Keratinocyte (primary cell): Measurements from ENCODE around the gene LAMA4. TPM values are rescaled to one million over a fixed set of nuclear protein-coding genes. Genes with fewer than 3 reads are reported as not detected.

Experiments used
- DNase-seq: peaks from one replicate; pipeline ENCODE4 v3.0.0-alpha.2; 2011; ENCODE audit warnings: low read depth, missing footprints, low spot score
- FAIRE-seq: peaks from 2 replicates; lab custom pipeline; 2011; peaks lifted over from hg19 to GRCh38; lab: Jason Lieb, UNC
- H2AFZ ChIP-seq: 2 replicates; pipeline ENCODE4 v1.6.0; 2012; ENCODE audit warnings: low read length, control low read depth, inconsistent platforms; ENCODE audit not compliant: control insufficient read depth
- H3K27ac ChIP-seq: 2 replicates; pipeline ENCODE4 v1.5.1; 2011; ENCODE audit warnings: low read length; ENCODE audit not compliant: control insufficient read depth, insufficient read depth
- H3K27me3 ChIP-seq: 3 replicates; pipeline ENCODE4 v1.6.0; 2011; ENCODE audit warnings: low read length; ENCODE audit not compliant: control insufficient read depth, insufficient read depth; ENCODE audit errors: extremely low read depth
- H3K36me3 ChIP-seq, 2 experiments: 2 replicates in 1 of 2; 3 replicates in 1 of 2; pipeline ENCODE4 v1.5.1; 2011; ENCODE audit warnings: low read length in 2 of 2, mild to moderate bottlenecking in 1 of 2; ENCODE audit not compliant: control insufficient read depth in 2 of 2, insufficient read depth in 2 of 2; ENCODE audit errors: extremely low read depth in 1 of 2
- H3K4me1 ChIP-seq: 3 replicates; pipeline ENCODE4 v1.5.1; 2011; ENCODE audit warnings: low read length; ENCODE audit not compliant: control insufficient read depth, insufficient read depth; ENCODE audit errors: extremely low read depth
- H3K4me2 ChIP-seq: 3 replicates; pipeline ENCODE4 v1.6.0; 2011; ENCODE audit warnings: low read depth, low read length; ENCODE audit not compliant: control insufficient read depth, insufficient read depth; ENCODE audit errors: extremely low read depth
- H3K4me3 ChIP-seq, 3 experiments: fragments of 200-600 bp in 1 of 3; sonication (generic) in 1 of 3; 2 replicates in 2 of 3; 3 replicates in 1 of 3; pipeline ENCODE4 v1.5.1; 2011 to 2016; ENCODE audit warnings: low read length in 3 of 3, mild to moderate bottlenecking in 3 of 3, control low read depth in 2 of 3, inconsistent platforms in 1 of 3, low read depth in 1 of 3, mixed read lengths in 1 of 3, mixed run types in 1 of 3, moderate library complexity in 1 of 3; ENCODE audit not compliant: control insufficient read depth in 2 of 3, insufficient read depth in 2 of 3; ENCODE audit errors: extremely low read depth in 1 of 3
- H3K79me2 ChIP-seq: 2 replicates; pipeline ENCODE4 v1.6.0; 2012; ENCODE audit warnings: low read length; ENCODE audit not compliant: control insufficient read depth, insufficient read depth
- H3K9ac ChIP-seq: 3 replicates; pipeline ENCODE4 v1.6.0; 2011; ENCODE audit warnings: low read length; ENCODE audit not compliant: control insufficient read depth, insufficient read depth; ENCODE audit errors: extremely low read depth
- H3K9me1 ChIP-seq: 3 replicates; pipeline ENCODE4 v1.6.0; 2011; ENCODE audit warnings: low read length; ENCODE audit not compliant: control insufficient read depth, insufficient read depth; ENCODE audit errors: extremely low read depth
- H3K9me3 ChIP-seq: 2 replicates; pipeline ENCODE4 v1.5.1; 2012; ENCODE audit warnings: low read depth, low read length; ENCODE audit not compliant: control insufficient read depth
- H4K20me1 ChIP-seq: 3 replicates; pipeline ENCODE4 v1.6.0; 2011; ENCODE audit warnings: low read length; ENCODE audit not compliant: control insufficient read depth, insufficient read depth; ENCODE audit errors: extremely low read depth
- EZH2 ChIP-seq: IDR thresholded peaks from one replicate; pipeline ENCODE4 v1.6.1; 2012; ENCODE audit warnings: inconsistent platforms, mild to moderate bottlenecking, low read length, moderate library complexity
- dilution Hi-C: fragments of 300-500 bp; cut with MboI; formaldehyde crosslinking; loops from one replicate; pipeline ENCODE4 v1.7.0; 2020; ENCODE audit warnings: low sequenced_read_pairs; ENCODE audit not compliant: extremely low pct_ligation_motif_present
- polyA minus RNA-seq, 3 experiments: library from RNA; depleted of rRNA, polyadenylated mRNA; stranded (reverse); fragments of >200 nt; gene quantifications; 1 replicate in 1 of 3; 2 replicates in 1 of 3; 3 replicates in 1 of 3; pipeline ENCODE4 v1.2.3, GENCODE V29; 2011
- polyA plus RNA-seq, 5 experiments: library from polyadenylated mRNA; depleted of rRNA in 3 of 5; stranded (reverse) in 3 of 5; stranded (forward) in 1 of 5; unstranded in 1 of 5; fragments of >200 nt; gene quantifications; 1 replicate in 1 of 5; 2 replicates in 3 of 5; 3 replicates in 1 of 5; pipeline versions ENCODE4 v1.2.1 to v1.2.3, GENCODE V29; 2011 to 2012; ENCODE audit warnings: missing spikeins in 2 of 5, low read depth in 1 of 5, low replicate concordance in 1 of 5
- TF ChIP-seq, protein P1 (sequence below), 3 experiments: IDR thresholded peaks in 1 of 3; conservative IDR thresholded peaks in 1 of 3; optimal IDR thresholded peaks in 1 of 3; 2 replicates in 2 of 3; 3 replicates in 1 of 3; pipeline versions ENCODE3 to v1.5.1; 2011; ENCODE audit warnings: low read length in 3 of 3, mild to moderate bottlenecking in 3 of 3, moderate library complexity in 2 of 3, control low read depth in 1 of 3, inconsistent platforms in 1 of 3; ENCODE audit not compliant: insufficient read depth in 2 of 3; ENCODE audit errors: extremely low read depth in 1 of 3

The LAMA4 gene, protein sequence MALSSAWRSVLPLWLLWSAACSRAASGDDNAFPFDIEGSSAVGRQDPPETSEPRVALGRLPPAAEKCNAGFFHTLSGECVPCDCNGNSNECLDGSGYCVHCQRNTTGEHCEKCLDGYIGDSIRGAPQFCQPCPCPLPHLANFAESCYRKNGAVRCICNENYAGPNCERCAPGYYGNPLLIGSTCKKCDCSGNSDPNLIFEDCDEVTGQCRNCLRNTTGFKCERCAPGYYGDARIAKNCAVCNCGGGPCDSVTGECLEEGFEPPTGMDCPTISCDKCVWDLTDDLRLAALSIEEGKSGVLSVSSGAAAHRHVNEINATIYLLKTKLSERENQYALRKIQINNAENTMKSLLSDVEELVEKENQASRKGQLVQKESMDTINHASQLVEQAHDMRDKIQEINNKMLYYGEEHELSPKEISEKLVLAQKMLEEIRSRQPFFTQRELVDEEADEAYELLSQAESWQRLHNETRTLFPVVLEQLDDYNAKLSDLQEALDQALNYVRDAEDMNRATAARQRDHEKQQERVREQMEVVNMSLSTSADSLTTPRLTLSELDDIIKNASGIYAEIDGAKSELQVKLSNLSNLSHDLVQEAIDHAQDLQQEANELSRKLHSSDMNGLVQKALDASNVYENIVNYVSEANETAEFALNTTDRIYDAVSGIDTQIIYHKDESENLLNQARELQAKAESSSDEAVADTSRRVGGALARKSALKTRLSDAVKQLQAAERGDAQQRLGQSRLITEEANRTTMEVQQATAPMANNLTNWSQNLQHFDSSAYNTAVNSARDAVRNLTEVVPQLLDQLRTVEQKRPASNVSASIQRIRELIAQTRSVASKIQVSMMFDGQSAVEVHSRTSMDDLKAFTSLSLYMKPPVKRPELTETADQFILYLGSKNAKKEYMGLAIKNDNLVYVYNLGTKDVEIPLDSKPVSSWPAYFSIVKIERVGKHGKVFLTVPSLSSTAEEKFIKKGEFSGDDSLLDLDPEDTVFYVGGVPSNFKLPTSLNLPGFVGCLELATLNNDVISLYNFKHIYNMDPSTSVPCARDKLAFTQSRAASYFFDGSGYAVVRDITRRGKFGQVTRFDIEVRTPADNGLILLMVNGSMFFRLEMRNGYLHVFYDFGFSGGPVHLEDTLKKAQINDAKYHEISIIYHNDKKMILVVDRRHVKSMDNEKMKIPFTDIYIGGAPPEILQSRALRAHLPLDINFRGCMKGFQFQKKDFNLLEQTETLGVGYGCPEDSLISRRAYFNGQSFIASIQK (N-terminal part only)
- polyA plus RNA-seq: 0.10 to 0.39 TPM (median 0.12 TPM) in 3 replicates
- 0.47 TPM for polyA plus RNA-seq (2011; ENCODE audit: low read depth)
- polyA plus RNA-seq (2011; cell fraction: cytosol; rRNA removed): 0.04 and 0.14 TPM in 2 replicates
- polyA plus RNA-seq (2011; cell fraction: nucleus; rRNA removed): 0.22 and 0.52 TPM in 2 replicates
- 0.06 and 0.17 TPM in 2 replicates for polyA plus RNA-seq (2012; ENCODE audit: low replicate concordance)
- 0.06 to 0.36 TPM in 2 of 3 replicates, not detected in the other for polyA minus RNA-seq
- not detected for polyA minus RNA-seq (2011; cell fraction: cytosol; rRNA and poly(A)+ RNA removed)
- not detected in 2 replicates for polyA minus RNA-seq (2011; cell fraction: nucleus; rRNA and poly(A)+ RNA removed)

DNA sequence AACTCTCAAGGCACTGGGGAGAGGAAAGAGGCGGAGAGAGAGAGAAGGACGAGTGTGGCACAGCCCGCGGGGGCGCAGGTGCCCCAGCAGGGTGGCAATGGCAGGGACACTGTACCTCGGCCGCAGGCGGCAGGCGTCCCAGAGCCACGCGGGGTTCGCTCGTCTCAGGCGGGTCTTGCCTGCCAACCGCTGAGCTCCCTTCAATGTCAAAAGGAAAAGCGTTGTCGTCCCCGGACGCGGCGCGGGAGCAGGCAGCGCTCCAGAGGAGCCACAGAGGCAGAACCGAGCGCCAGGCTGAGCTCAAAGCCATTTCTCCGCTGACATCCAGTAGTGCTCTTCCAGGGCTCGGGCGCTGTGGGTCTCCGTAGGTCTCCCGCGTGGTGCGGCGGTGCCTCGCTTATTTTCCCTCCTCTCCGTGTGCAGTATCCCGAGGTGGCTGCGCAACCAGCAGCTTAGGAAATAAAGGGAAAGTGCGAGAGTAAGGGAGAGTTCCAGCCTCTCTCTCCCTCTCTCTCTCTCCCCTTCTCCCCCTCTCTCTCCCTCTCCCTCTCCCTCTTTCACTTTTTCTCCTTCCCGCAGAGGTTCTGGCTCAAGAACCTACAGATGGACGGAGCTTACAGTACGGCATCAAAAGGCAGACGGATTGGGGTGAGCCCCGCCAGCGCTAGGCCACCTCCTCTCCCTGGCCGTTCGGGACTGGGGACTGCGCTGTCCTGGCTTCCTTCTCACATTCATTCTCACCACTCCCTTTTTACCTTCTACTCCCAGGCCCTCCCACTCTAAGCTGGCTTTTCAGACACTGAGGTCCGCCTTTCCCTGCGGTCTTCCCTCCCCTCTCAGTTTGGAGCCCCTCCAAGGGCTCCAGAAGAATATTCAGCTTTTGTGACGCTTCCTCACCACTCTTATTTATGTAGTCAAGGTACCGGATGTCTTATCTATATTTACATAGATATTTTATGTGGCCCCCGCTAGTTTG, at the start of gene LAMA4:
Gene LAMA4, minus strand, starts transcription at position 727 of the 976 bp plus-strand sequence. Its CDS starts 417 bp downstream, at position 310.
- no peaks in the 10 kb centered on the region for H3K79me2 ChIP-seq
- no peak for FAIRE-seq

More for the DNA sequence above, at the start of gene LAMA4:
- peaks cover 10% of the 10 kb centered on the region for H3K27me3 ChIP-seq
- no peaks in the 10 kb centered on the region for H3K9me1 ChIP-seq
- H3K4me2 ChIP-seq: peak within 1 kb of the TSS; percentile 88
- H3K4me3 ChIP-seq: peak within 1 kb of the TSS; percentile 31 to 81 (median 67)
- H4K20me1 ChIP-seq: no peaks in the 10 kb centered on the region
- DNase-seq: no peak
- TF ChIP-seq, protein P1, sequence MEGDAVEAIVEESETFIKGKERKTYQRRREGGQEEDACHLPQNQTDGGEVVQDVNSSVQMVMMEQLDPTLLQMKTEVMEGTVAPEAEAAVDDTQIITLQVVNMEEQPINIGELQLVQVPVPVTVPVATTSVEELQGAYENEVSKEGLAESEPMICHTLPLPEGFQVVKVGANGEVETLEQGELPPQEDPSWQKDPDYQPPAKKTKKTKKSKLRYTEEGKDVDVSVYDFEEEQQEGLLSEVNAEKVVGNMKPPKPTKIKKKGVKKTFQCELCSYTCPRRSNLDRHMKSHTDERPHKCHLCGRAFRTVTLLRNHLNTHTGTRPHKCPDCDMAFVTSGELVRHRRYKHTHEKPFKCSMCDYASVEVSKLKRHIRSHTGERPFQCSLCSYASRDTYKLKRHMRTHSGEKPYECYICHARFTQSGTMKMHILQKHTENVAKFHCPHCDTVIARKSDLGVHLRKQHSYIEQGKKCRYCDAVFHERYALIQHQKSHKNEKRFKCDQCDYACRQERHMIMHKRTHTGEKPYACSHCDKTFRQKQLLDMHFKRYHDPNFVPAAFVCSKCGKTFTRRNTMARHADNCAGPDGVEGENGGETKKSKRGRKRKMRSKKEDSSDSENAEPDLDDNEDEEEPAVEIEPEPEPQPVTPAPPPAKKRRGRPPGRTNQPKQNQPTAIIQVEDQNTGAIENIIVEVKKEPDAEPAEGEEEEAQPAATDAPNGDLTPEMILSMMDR (optimal IDR thresholded peaks at IDR 0.05 in 1 of 3, IDR thresholded peaks at IDR 0.05 in 1 of 3, conservative IDR thresholded peaks at IDR 0.05 in 1 of 3; ENCODE audit: extremely low read depth in 1 of 3, insufficient read depth in 2 of 3, low read length in 3 of 3): no peak
- TF ChIP-seq EZH2: peak; percentile 41
- no peaks in the 10 kb centered on the region for H3K36me3 ChIP-seq
- dilution Hi-C loops: no loop called here
- H3K9me3 ChIP-seq: no peaks in the 10 kb centered on the region
- no peak within 1 kb of the TSS for H3K27ac ChIP-seq
- H3K9ac ChIP-seq: peak within 1 kb of the TSS; percentile 47
- H2AFZ ChIP-seq: peak within 1 kb of the TSS; percentile 97
- H3K4me1 ChIP-seq: peaks cover 9% of the 10 kb centered on the region
